ENCODE data around the gene SASH1. TPM values are rescaled to one million over a fixed set of nuclear protein-coding genes. Genes with fewer than 3 reads are reported as not detected.

SASH1 gene
- total and polyA plus RNA-seq, 9 of the 15 experiments (the other 6 are each of a cell fraction or from before 2014, with no cell fraction given), result 0.35 to 3.5 (median 1.6) TPM

GRCh38 chr6:148345578-148345977 lies 2.9 kb downstream of the SASH1 start (continued):
- TF ChIP-seq KAT2B (IDR thresholded peaks at IDR 0.05; ENCODE audit: low read depth, low read length) (no peak), RAD21 (CRISPR knock-in tag; conservative IDR thresholded peaks at IDR 0.05 in 1 of 2, IDR thresholded peaks at IDR 0.05 in 1 of 2) (no peak), KDM4B (IDR thresholded peaks at IDR 0.05; ENCODE audit: borderline replicate concordance in 2 of 2, low read depth in 1 of 2) (no peak), MAFK (IDR thresholded peaks at IDR 0.05; ENCODE audit: low read length) (no peak), MCM5 (IDR thresholded peaks at IDR 0.05; ENCODE audit: low read depth) (no peak)

GRCh38 chr6:148346681-148347440 lies 4.2 kb downstream of the SASH1 start:
- Histone ChIP-seq H3K4me1 (replicated peaks in 1 of 2; ENCODE audit: control insufficient read depth in 2 of 2, insufficient read depth in 2 of 2, low read length in 2 of 2) (no peaks in the 10 kb centered on the region), H3K9me1 (ENCODE audit: control insufficient read depth, insufficient read depth, low read length) (no peaks in the 10 kb centered on the region), H3K36me3 (ENCODE audit: control insufficient read depth, insufficient read depth, low read length) (no peaks in the 10 kb centered on the region), H3K9ac (ENCODE audit: insufficient read depth in 1 of 2, low read depth in 2 of 2, low read length in 2 of 2) (no peak overlapping the region), H2AFZ (ENCODE audit: low read depth, low read length) (no peak overlapping the region), H3K9me3 (replicated peaks; ENCODE audit: control insufficient read depth, insufficient read depth, low read depth, low read length) (no peaks in the 10 kb centered on the region), H3K27ac (ENCODE audit: extremely low read depth, low read depth, low read length) (no peak overlapping the region), H3K79me2 (ENCODE audit: control insufficient read depth, insufficient read depth, low read length) (no peaks in the 10 kb centered on the region), H4K20me1 (replicated peaks; ENCODE audit: control insufficient read depth, insufficient read depth, low read length) (0 out of 2 replicates have a peak, but pooled peaks cover 3% of the 10 kb centered on the region), H3K4me2 (ENCODE audit: insufficient read depth, low read length) (no peak overlapping the region), H3K27me3 (ENCODE audit: control insufficient read depth in 2 of 2, insufficient read depth in 2 of 2, low read length in 2 of 2) (peaks cover 31 to 35% of the 10 kb centered on the region in 2 experiments), H3K4me3 (no peak overlapping the region)
- FAIRE-seq, result no peak
- no TSS peak for BruUV-seq (replicated peaks)
- no peak for ATAC-seq
- 0% methylated on average over 6 of the region's 6 CpGs for WGBS (ENCODE audit: insufficient coverage, low coverage, missing lambda C conversion rate)
- DNase-seq (ENCODE audit: extremely low read depth in 1 of 4, low spot score in 3 of 4), result no peak
- TF ChIP-seq, protein P1, sequence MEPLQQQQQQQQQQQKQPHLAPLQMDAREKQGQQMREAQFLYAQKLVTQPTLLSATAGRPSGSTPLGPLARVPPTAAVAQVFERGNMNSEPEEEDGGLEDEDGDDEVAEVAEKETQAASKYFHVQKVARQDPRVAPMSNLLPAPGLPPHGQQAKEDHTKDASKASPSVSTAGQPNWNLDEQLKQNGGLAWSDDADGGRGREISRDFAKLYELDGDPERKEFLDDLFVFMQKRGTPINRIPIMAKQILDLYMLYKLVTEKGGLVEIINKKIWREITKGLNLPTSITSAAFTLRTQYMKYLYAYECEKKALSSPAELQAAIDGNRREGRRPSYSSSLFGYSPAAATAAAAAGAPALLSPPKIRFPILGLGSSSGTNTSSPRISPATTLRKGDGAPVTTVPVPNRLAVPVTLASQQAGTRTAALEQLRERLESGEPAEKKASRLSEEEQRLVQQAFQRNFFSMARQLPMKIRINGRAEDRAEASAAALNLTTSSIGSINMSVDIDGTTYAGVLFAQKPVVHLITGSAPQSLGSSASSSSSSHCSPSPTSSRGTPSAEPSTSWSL (CRISPR knock-in tag; IDR thresholded peaks at IDR 0.05; ENCODE audit: borderline replicate concordance), result no peak
- TF ChIP-seq, protein P2, sequence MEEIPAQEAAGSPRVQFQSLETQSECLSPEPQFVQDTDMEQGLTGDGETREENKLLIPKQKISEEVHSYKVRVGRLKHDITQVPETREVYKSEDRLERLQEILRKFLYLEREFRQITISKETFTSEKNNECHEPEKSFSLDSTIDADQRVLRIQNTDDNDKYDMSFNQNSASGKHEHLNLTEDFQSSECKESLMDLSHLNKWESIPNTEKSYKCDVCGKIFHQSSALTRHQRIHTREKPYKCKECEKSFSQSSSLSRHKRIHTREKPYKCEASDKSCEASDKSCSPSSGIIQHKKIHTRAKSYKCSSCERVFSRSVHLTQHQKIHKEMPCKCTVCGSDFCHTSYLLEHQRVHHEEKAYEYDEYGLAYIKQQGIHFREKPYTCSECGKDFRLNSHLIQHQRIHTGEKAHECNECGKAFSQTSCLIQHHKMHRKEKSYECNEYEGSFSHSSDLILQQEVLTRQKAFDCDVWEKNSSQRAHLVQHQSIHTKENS (CRISPR knock-in tag; IDR thresholded peaks at IDR 0.05), result no peak
- TF ChIP-seq SMC3 (conservative IDR thresholded peaks at IDR 0.05; ENCODE audit: insufficient read depth, low read depth, low read length) (no peak), CBX2 (IDR thresholded peaks at IDR 0.05; ENCODE audit: insufficient read depth, low read length, poor library complexity, severe bottlenecking) (no peak), TGIF2 (CRISPR knock-in tag; IDR thresholded peaks at IDR 0.05) (no peak)
- CTCF ChIA-PET (ENCODE audit: low intra/inter-chr PET ratio), result no interaction called here
- intact Hi-C loops (cut with micrococcal nuclease) (no loop called here), in situ Hi-C loops (cut with MboI) (no loop called here)
- POLR2A ChIA-PET, result interaction anchor here (1.3 kb wide), 1 partner anchor 13 kb away, joined by 3 read pairs; no protein-coding TSS in a partner anchor
